Measurements from ENCODE around the gene TMEM121.

DNA sequence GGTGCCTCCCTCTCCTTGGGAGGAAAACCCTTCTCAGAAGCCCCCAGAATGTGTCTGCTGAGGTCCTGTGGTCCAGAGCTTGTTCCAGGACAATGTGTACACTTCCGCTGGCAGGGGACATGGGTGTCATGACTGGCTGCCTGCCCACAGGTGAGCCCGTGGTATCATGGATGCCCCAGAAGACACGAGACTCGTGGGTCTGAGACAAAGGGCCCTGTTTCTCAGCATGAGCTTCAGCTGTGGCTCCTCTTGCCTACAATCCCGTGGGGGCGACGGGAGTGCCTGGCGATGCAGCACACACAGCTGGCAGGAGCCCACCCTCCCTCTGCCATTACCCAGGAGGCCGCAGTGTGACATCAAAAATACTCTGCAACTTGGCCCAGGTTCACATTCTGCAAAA, 7.0 kb downstream of the TMEM121 start:
- TF ChIP-seq EGR1 (IDR thresholded peaks at IDR 0.05): no peak
- TF ChIP-seq, protein P1, sequence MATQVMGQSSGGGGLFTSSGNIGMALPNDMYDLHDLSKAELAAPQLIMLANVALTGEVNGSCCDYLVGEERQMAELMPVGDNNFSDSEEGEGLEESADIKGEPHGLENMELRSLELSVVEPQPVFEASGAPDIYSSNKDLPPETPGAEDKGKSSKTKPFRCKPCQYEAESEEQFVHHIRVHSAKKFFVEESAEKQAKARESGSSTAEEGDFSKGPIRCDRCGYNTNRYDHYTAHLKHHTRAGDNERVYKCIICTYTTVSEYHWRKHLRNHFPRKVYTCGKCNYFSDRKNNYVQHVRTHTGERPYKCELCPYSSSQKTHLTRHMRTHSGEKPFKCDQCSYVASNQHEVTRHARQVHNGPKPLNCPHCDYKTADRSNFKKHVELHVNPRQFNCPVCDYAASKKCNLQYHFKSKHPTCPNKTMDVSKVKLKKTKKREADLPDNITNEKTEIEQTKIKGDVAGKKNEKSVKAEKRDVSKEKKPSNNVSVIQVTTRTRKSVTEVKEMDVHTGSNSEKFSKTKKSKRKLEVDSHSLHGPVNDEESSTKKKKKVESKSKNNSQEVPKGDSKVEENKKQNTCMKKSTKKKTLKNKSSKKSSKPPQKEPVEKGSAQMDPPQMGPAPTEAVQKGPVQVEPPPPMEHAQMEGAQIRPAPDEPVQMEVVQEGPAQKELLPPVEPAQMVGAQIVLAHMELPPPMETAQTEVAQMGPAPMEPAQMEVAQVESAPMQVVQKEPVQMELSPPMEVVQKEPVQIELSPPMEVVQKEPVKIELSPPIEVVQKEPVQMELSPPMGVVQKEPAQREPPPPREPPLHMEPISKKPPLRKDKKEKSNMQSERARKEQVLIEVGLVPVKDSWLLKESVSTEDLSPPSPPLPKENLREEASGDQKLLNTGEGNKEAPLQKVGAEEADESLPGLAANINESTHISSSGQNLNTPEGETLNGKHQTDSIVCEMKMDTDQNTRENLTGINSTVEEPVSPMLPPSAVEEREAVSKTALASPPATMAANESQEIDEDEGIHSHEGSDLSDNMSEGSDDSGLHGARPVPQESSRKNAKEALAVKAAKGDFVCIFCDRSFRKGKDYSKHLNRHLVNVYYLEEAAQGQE (IDR thresholded peaks at IDR 0.05; ENCODE audit: low read depth): no peak
- TF ChIP-seq CEBPB (IDR thresholded peaks at IDR 0.05): no peak
- TF ChIP-seq TEAD4 (IDR thresholded peaks at IDR 0.05): no peak

All from Ishikawa (cell line).